ENCODE measurements around the gene MAN1B1. TPM values are rescaled to one million over a fixed set of nuclear protein-coding genes. Genes with fewer than 3 reads are reported as not detected.

MAN1B1 gene
- total and polyA plus RNA-seq, 2 of the 8 experiments (the other 6 are each of a cell fraction or from before 2014, with no cell fraction given) = 33.7 to 36.3 TPM

- TF ChIP-seq CHD7 (IDR thresholded peaks at IDR 0.05; ENCODE audit: insufficient replicate concordance, low read length) (no peak), KDM4A (IDR thresholded peaks at IDR 0.05; ENCODE audit: low read depth, low read length, severe bottlenecking) (no peak), POLR2AphosphoS5 (IDR thresholded peaks at IDR 0.05; ENCODE audit: low read depth, low read length) (no peak)
Measured at GRCh38 chr9:137105814-137106661, 19.3 kb downstream of the MAN1B1 start (continued).
